GM03348 (cell line): ENCODE measurements around the gene CGB3.

ENCODE experiments used
- DNase-seq: peaks from one replicate; pipeline ENCODE4 v3.0.0; 2012; ENCODE audit warnings: low spot score

The CGB3 gene

DNA sequence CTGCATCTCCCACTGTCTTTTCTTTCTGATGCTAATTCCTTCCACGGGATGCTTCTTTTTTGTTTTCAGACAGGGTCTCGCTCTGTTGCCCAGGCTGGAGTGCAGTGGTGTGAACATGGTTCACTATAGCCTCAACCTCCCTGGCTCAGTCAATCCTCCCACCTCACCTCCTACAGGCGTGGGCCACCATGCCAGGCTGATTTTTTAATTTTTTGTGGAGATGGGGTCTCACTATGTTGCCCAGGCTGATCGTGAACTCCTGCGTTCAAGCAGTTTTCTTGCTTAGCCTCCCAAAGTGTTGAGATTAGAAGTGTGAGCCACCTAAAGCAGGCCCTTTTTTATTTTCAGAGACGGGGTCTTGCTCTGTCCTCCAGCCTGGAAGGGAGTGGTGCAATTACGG lies 35.8 kb downstream of the CGB3 start:
- no peak for DNase-seq

DNA sequence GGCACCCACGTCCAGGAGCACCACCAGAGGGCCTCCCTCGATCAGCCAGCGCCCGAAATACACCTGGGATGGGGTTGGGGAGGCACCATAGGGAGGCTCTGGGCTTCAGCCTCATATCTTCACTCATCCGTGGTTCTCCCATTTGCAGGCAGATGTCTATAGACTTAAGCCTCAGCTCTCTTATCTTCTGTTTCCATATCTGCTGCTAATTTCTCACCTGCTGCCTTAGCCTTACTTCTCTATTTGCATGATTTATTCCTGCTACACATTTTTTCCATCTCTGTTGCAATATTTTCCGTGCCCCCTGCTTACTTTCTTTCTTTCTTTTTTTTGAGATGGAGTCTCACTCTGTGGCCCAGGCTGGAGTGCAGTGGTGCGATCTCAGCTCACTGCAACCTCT lies 36.8 kb downstream of the CGB3 start:
- no peak for DNase-seq

DNA sequence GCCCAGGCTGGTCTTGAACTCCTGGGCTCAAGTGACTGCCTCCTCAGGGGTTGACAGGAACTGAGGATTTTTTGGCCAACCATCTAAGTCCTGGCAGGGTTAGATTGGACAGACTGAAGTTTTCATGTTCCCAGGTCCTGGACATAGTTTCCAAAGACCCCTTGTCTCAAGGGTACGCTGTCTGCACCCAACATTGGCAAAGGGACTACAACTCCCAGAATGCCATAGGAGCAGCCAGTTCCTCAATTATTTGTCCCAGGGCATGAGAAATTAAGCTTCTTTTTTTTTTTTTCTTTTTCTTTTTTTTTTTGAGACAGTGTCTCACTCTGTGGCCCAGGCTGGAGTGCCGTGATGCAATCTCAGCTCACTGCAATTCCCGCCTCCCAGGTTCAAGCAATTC lies 37.9 kb downstream of the CGB3 start:
- no peak for DNase-seq

DNA sequence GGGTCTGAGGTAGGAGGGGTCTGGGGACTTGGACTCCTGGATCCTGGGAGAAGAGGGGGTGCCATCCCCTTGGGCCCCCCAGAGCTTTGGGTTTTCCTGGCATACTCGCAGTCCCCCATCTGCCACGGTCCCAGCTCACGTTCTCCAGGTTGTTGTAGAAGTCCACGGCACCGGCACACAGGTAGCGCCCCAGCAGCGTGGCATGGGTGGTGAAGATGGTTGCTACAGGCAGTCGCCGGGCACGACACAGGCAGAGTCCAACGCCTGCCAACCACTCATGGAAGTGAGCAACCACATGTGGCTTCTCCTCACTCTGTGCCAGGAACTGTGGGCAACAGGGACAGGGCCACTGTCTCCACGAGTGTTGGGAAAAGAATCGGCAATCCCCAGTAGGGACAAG lies 38.4 kb downstream of the CGB3 start:
- no peak for DNase-seq

DNA sequence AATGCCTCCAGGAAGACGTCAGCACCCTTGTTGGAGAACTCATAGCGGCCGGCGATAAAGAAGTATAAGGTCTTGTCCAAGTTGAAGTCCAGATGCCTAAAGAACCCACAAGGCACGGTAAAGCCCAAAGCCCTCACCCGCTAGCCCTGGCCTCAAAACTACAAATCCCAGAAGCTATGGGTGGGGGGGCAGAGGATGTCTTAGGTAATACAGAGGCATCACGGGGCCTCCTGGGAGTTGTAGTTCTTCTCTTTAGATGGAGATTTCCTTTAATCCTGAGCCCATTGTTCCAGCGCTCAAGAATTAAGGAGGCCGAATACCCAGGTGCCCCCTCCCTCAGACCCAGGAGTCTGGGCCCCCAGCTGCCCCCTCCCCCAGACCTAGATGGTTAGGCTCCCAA lies 41.9 kb downstream of the CGB3 start:
- DNase-seq, result no peak

DNA sequence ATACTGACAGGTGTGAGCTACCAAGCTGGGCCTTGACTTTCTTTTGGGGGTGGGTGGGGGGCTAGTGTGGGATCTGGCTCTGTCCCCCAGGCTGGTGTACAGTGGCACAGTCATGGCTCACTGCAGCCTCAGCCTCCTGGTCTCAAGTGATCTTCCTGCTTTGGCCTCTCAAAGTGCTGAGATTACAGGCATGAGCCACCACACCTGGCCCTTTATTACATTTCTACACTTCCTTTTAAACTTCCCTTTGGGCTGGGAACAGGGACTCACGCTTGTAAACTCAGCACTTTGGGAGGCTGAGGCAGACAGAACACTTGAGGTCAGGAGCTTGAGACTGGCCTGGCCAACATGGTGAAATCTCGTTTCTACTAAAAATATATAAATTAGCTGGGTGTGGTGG lies 47.1 kb downstream of the CGB3 start:
- DNase-seq, result no peak

DNA sequence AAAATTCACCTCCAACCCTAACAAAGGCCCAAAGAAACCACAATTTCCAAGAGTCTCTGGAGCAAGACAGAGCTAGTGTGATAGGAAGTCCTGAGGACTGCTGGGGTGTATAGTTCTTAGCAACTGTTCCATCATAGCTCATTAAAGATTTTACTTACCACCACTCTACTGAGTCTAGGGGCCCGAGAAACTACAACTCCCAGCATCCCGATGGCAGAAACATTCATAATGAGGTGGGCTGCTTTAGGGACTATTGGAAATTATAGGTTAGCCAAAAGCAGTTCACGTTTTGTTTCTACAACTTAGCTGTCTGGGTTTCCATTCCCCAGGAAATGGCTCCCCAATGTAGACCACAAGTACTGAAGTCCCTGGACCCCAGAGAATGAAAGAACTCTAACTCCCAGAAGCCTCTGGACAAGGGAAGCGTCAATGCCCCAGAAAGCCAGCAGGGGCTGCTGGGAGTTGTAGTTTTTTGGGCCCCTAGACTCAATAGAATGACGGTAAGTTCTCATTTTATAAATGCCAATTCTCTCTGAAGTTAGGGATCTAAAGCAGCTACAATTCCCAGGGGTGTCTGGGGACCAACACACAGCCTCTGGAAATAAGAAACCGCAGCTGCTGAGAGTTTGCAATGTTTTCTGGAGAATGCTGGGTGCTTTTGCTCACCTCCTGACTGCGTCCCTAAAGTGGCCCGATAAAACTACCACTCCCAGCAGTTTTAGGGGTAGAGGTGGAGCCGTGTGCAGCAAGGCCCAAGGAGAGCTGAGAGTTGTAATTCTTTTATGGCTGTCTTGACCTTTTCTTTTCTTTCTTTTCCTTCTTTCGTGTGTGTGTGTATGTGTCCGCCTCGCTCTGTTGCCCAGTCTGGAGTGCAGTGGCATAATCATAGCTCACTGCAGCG lies 47.9 kb downstream of the CGB3 start:
- DNase-seq, result no peak
